IPS-18a (cell line): Measurements from ENCODE around the gene RYK.

ENCODE experiments used
- H3K27ac ChIP-seq: one replicate; pipeline ENCODE4 v1.5.1; 2013; ENCODE audit warnings: low read length
- H3K27me3 ChIP-seq: one replicate; pipeline ENCODE4 v1.6.1; 2013; ENCODE audit warnings: mild to moderate bottlenecking, low read length; ENCODE audit not compliant: control insufficient read depth, insufficient read depth
- H3K36me3 ChIP-seq: one replicate; pipeline ENCODE4 v1.6.1; 2013; ENCODE audit warnings: low read depth, low read length; ENCODE audit not compliant: control insufficient read depth
- H3K4me1 ChIP-seq: one replicate; pipeline ENCODE4 v1.6.1; 2013; ENCODE audit warnings: low read depth, low read length; ENCODE audit not compliant: control insufficient read depth
- H3K4me3 ChIP-seq: one replicate; pipeline ENCODE4 v1.5.1; 2013; ENCODE audit warnings: low read length
- H3K9ac ChIP-seq: one replicate; pipeline ENCODE4 v1.6.1; 2013; ENCODE audit warnings: mild to moderate bottlenecking, low read length, moderate library complexity
- H3K9me3 ChIP-seq: one replicate; pipeline ENCODE4 v1.6.1; 2013; ENCODE audit warnings: low read depth, low read length; ENCODE audit not compliant: control insufficient read depth

The RYK gene

GRCh38 chr3:134250717-134251220 is at the start of gene RYK:
RYK (minus strand) TSS chr3:134250859; CDS start chr3:134250654, 205 bp downstream.
- Histone ChIP-seq H3K4me3 (peak within 1 kb of the TSS; percentile 85), H3K9me3 (no peaks in the 10 kb centered on the region), H3K9ac (peak within 1 kb of the TSS; percentile 75), H3K36me3 (no peaks in the 10 kb centered on the region), H3K27ac (no peak within 1 kb of the TSS), H3K27me3 (no peaks in the 10 kb centered on the region), H3K4me1 (peaks cover 22% of the 10 kb centered on the region)

- Histone ChIP-seq H3K36me3 (no peaks in the 10 kb centered on the region), H3K4me1 (no peaks in the 10 kb centered on the region), H3K27ac (no peak overlapping the region), H3K4me3 (no peak overlapping the region), H3K9me3 (no peaks in the 10 kb centered on the region), H3K27me3 (no peaks in the 10 kb centered on the region), H3K9ac (no peak overlapping the region)
These were observed 49.2 kb upstream of the RYK start for GRCh38 chr3:134299888-134300206.

- Histone ChIP-seq H3K36me3 (no peaks in the 10 kb centered on the region), H3K9ac (no peak overlapping the region), H3K4me1 (no peaks in the 10 kb centered on the region), H3K27ac (no peak overlapping the region), H3K27me3 (no peaks in the 10 kb centered on the region), H3K4me3 (no peak overlapping the region), H3K9me3 (no peaks in the 10 kb centered on the region)
These were observed 48.7 kb upstream of the RYK start for GRCh38 chr3:134299185-134299887.

- no peaks in the 10 kb centered on the region for H3K4me1 ChIP-seq
- H3K9ac ChIP-seq = no peak overlapping the region
These were observed 47.6 kb upstream of the RYK start for GRCh38 chr3:134298249-134298648.

GRCh38 chr3:134296616-134297015 is 46.0 kb upstream of the RYK start:
- Histone ChIP-seq H3K9ac (no peak overlapping the region), H3K27ac (no peak overlapping the region), H3K27me3 (no peaks in the 10 kb centered on the region), H3K4me1 (no peaks in the 10 kb centered on the region), H3K36me3 (no peaks in the 10 kb centered on the region), H3K9me3 (no peaks in the 10 kb centered on the region), H3K4me3 (no peak overlapping the region)

More at GRCh38 chr3:134298249-134298648, 47.6 kb upstream of the RYK start:
- Histone ChIP-seq H3K27me3 (no peaks in the 10 kb centered on the region), H3K9me3 (no peaks in the 10 kb centered on the region), H3K27ac (no peak overlapping the region), H3K36me3 (no peaks in the 10 kb centered on the region), H3K4me3 (no peak overlapping the region)

DNA sequence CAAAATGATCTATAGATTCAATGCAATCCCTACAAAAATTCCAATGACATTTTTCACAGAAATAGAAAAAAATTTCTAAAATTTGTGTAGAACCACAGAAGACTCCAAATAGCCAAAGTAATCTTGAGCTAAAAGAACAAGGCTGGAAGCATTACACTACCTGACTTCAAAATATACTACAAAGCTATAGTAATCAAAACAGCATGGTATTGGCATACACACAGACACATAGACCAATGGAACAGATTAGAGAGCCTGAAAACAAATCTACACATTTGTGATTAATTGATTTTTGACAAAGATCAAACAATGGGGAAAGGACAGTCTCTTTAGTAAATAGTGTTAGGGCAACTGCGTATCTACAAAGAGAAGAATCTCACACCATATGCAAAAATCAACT is 45.3 kb upstream of the RYK start:
- Histone ChIP-seq H3K36me3 (no peaks in the 10 kb centered on the region), H3K27ac (no peak overlapping the region), H3K4me1 (no peaks in the 10 kb centered on the region), H3K9ac (no peak overlapping the region), H3K9me3 (no peaks in the 10 kb centered on the region), H3K4me3 (no peak overlapping the region), H3K27me3 (no peaks in the 10 kb centered on the region)

DNA sequence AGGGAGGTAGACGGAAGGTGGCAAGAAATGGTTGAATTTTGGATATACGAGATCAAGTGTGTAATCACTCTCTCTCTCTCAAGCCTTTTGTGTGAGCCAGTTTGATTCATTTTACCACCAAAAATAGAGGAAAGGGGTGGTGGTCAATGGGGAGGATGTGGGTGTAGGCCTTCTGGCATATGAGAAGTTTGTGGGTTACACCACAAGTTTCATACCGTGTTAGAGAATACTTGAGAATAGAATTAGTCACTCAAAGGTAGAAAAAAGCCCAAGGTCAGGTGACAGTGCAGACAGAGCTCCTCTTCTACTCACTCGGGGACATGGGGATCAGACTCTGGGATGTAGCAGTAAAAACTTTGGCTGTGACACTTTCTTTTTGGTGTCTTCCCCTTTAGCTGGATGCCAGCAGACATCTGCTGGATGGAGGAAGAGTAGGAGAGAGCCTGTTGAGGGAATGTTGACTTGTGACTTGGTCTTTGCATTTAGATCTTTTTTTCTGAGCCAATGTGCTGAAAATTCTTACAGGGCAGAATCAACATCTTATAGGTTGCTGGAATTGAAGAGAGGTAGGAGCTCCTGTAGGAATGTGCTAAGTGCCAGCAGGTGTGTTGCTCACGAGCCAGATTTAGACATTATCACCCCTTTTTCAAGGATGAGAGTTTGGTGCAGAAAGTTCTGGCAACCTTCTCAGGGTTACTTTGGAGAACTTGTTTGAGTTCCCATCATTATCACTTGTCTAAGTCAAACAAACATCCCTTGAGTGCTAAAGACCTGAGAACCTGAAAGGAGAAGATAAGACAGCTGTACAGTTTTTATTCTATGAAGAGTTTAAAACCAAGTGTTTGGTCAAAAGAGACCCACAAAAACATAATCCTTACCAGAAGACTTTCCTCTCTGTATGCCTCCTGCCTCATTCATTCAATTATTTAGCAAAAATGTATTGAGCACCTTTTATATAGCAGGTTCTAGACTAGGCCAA is 43.9 kb upstream of the RYK start:
- H3K4me3 ChIP-seq = no peak overlapping the region

GRCh38 chr3:134291319-134292254 is 40.9 kb upstream of the RYK start:
- H3K9ac ChIP-seq = no peak overlapping the region
- no peak overlapping the region for H3K27ac ChIP-seq
- no peaks in the 10 kb centered on the region for H3K9me3 ChIP-seq
- H3K36me3 ChIP-seq = no peaks in the 10 kb centered on the region
- H3K4me1 ChIP-seq = no peaks in the 10 kb centered on the region
- no peak overlapping the region for H3K4me3 ChIP-seq
- no peaks in the 10 kb centered on the region for H3K27me3 ChIP-seq

More for the DNA sequence above, 43.9 kb upstream of the RYK start:
- Histone ChIP-seq H3K27me3 (no peaks in the 10 kb centered on the region), H3K4me1 (no peaks in the 10 kb centered on the region), H3K9me3 (no peaks in the 10 kb centered on the region), H3K9ac (no peak overlapping the region), H3K36me3 (no peaks in the 10 kb centered on the region), H3K27ac (no peak overlapping the region)

GRCh38 chr3:134287512-134287911 is 36.9 kb upstream of the RYK start:
- Histone ChIP-seq H3K27me3 (no peaks in the 10 kb centered on the region), H3K9me3 (no peaks in the 10 kb centered on the region), H3K4me1 (no peaks in the 10 kb centered on the region), H3K9ac (no peak overlapping the region), H3K4me3 (no peak overlapping the region), H3K36me3 (no peaks in the 10 kb centered on the region), H3K27ac (no peak overlapping the region)

DNA sequence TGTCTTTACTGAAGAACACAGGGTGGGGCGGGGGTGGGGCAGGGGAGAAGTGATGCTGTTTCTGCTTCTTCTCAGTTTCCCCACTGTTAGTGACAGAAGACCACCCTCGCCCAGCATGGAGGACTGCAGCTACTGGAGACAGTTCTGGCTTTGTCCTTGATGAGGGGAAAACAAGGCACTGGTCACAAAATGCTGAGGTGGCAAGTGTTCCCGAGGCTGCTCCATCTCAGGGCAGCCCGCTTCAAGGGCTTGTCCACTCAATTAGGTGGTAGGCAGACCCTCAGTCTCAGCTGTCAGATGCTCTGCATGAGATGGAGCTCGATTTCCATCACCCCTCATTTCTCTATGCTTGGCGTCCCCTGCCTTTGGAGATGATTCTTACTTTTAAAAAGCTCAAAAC is 33.8 kb upstream of the RYK start:
- Histone ChIP-seq H3K9ac (no peak overlapping the region), H3K4me1 (no peaks in the 10 kb centered on the region), H3K9me3 (no peaks in the 10 kb centered on the region), H3K27ac (no peak overlapping the region), H3K36me3 (no peaks in the 10 kb centered on the region), H3K4me3 (no peak overlapping the region), H3K27me3 (no peaks in the 10 kb centered on the region)

GRCh38 chr3:134282659-134283047 is 32.0 kb upstream of the RYK start:
- Histone ChIP-seq H3K9me3 (no peaks in the 10 kb centered on the region), H3K4me1 (no peaks in the 10 kb centered on the region), H3K4me3 (no peak overlapping the region), H3K9ac (no peak overlapping the region), H3K36me3 (no peaks in the 10 kb centered on the region), H3K27me3 (no peaks in the 10 kb centered on the region), H3K27ac (no peak overlapping the region)
